ENCODE data around the gene SRCAP. TPM values are rescaled to one million over a fixed set of nuclear protein-coding genes. Genes with fewer than 3 reads are reported as not detected.

Gene SRCAP
- polyA plus RNA-seq, 1 donor (not counting 4 experiments of a cell fraction or from before 2014, with no cell fraction given), result 1.4 TPM

GRCh38 chr16:30747799-30748633, 49.0 kb downstream of the SRCAP start, which contains the start of gene PHKG2:
TSS of gene PHKG2 (plus strand) at chr16:30748425. CDS start at chr16:30748821, 396 bp downstream.
- H3K27me3 ChIP-seq (ENCODE audit: control insufficient read depth, extremely low read depth, insufficient read depth, low read length), result no peaks in the 10 kb centered on the region
- FAIRE-seq (peak; percentile 57), DNase-seq (ENCODE audit: low read depth, low spot score) (peak; percentile 90)
- H3K9me1 ChIP-seq (ENCODE audit: control insufficient read depth, extremely low read depth, insufficient read depth, low read length), result no peaks in the 10 kb centered on the region
- TF ChIP-seq, protein P1, sequence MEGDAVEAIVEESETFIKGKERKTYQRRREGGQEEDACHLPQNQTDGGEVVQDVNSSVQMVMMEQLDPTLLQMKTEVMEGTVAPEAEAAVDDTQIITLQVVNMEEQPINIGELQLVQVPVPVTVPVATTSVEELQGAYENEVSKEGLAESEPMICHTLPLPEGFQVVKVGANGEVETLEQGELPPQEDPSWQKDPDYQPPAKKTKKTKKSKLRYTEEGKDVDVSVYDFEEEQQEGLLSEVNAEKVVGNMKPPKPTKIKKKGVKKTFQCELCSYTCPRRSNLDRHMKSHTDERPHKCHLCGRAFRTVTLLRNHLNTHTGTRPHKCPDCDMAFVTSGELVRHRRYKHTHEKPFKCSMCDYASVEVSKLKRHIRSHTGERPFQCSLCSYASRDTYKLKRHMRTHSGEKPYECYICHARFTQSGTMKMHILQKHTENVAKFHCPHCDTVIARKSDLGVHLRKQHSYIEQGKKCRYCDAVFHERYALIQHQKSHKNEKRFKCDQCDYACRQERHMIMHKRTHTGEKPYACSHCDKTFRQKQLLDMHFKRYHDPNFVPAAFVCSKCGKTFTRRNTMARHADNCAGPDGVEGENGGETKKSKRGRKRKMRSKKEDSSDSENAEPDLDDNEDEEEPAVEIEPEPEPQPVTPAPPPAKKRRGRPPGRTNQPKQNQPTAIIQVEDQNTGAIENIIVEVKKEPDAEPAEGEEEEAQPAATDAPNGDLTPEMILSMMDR (optimal IDR thresholded peaks at IDR 0.05 in 1 of 3, IDR thresholded peaks at IDR 0.05 in 1 of 3, conservative IDR thresholded peaks at IDR 0.05 in 1 of 3; ENCODE audit: extremely low read depth in 1 of 3, insufficient read depth in 2 of 3, low read length in 3 of 3), result no peak
- TF ChIP-seq EZH2 (IDR thresholded peaks at IDR 0.05; ENCODE audit: low read length), result no peak
- no peaks in the 10 kb centered on the region for H3K9me3 ChIP-seq (ENCODE audit: control insufficient read depth, low read depth, low read length)
- H3K79me2 ChIP-seq (ENCODE audit: control insufficient read depth, insufficient read depth, low read length), result peaks cover 28% of the 10 kb centered on the region
- peak within 1 kb of the TSS; percentile 71 for H3K9ac ChIP-seq (ENCODE audit: control insufficient read depth, extremely low read depth, insufficient read depth, low read length)
- peaks cover 22 to 43% of the 10 kb centered on the region in 2 experiments for H3K36me3 ChIP-seq (ENCODE audit: control insufficient read depth in 2 of 2, extremely low read depth in 1 of 2, insufficient read depth in 2 of 2, low read length in 2 of 2)
- peak within 1 kb of the TSS; percentile 61 to 65 (median 64) for H3K4me3 ChIP-seq (ENCODE audit: control insufficient read depth in 2 of 3, extremely low read depth in 1 of 3, insufficient read depth in 2 of 3, low read depth in 1 of 3, low read length in 3 of 3)
- peaks cover 13% of the 10 kb centered on the region for H3K4me1 ChIP-seq (ENCODE audit: control insufficient read depth, extremely low read depth, insufficient read depth, low read length)
- peak within 1 kb of the TSS; percentile 65 for H3K27ac ChIP-seq (ENCODE audit: control insufficient read depth, insufficient read depth, low read length)
- no peak within 1 kb of the TSS for H2AFZ ChIP-seq (ENCODE audit: control insufficient read depth, low read length)
- H3K4me2 ChIP-seq (ENCODE audit: control insufficient read depth, extremely low read depth, insufficient read depth, low read depth, low read length), result peak within 1 kb of the TSS; percentile 73
- dilution Hi-C loops (cut with MboI; ENCODE audit: extremely low pct_ligation_motif_present, low sequenced_read_pairs), result no loop called here
- H4K20me1 ChIP-seq (ENCODE audit: control insufficient read depth, extremely low read depth, insufficient read depth, low read length), result peaks cover 4% of the 10 kb centered on the region

DNA sequence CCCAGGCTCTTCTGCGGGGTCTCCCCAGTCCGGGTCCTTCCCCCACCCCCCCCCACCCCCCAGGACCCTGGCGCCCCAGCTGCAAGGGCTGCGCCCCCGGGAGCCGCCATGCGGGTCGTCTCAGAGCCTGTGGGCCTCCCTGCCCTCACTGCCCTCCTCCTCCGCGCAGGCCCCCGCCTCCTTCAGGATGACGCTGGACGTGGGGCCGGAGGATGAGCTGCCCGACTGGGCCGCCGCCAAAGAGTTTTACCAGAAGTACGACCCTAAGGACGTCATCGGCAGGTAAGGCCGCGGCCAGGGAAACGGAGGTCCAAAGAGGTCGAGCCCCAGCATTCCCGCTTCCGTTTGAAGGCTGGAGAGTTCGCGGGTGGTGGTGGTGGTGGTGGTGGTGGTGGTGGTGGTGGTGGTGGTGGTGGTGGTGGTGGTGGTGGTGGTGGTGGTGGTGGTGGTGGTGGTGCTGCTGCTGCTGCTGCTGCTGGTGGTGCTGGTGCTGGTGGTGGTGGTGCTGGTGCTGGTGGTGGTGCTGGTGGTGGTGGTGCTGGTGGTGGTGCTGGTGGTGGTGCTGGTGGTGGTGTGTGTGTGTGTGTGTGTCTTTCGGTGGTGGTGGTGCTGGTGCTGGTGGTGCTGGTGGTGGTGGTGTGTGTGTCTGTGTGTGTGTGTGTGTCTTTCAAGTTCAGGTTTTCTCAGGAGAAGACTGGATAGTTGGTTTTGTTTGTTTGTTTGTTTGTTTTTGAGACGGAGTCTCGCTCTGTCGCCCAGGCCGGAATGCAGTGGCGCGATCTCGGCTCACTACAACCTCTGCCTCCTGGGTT, 49.9 kb downstream of the SRCAP start:
- Histone ChIP-seq H3K36me3 (ENCODE audit: control insufficient read depth in 2 of 2, extremely low read depth in 1 of 2, insufficient read depth in 2 of 2, low read length in 2 of 2) (peaks cover 24 to 38% of the 10 kb centered on the region in 2 experiments), H3K4me2 (ENCODE audit: control insufficient read depth, extremely low read depth, insufficient read depth, low read depth, low read length) (peak overlapping the region; percentile 57), H3K9me1 (ENCODE audit: control insufficient read depth, extremely low read depth, insufficient read depth, low read length) (no peaks in the 10 kb centered on the region), H2AFZ (ENCODE audit: control insufficient read depth, low read length) (no peak overlapping the region), H3K4me1 (ENCODE audit: control insufficient read depth, extremely low read depth, insufficient read depth, low read length) (peaks cover 13% of the 10 kb centered on the region), H3K4me3 (ENCODE audit: control insufficient read depth in 2 of 3, extremely low read depth in 1 of 3, insufficient read depth in 2 of 3, low read depth in 1 of 3, low read length in 3 of 3) (peak overlapping the region; percentile 61 to 65 (median 64)), H3K27me3 (ENCODE audit: control insufficient read depth, extremely low read depth, insufficient read depth, low read length) (no peaks in the 10 kb centered on the region), H3K9me3 (ENCODE audit: control insufficient read depth, low read depth, low read length) (no peaks in the 10 kb centered on the region), H4K20me1 (ENCODE audit: control insufficient read depth, extremely low read depth, insufficient read depth, low read length) (peaks cover 4% of the 10 kb centered on the region), H3K27ac (ENCODE audit: control insufficient read depth, insufficient read depth, low read length) (peak overlapping the region; percentile 44), H3K79me2 (ENCODE audit: control insufficient read depth, insufficient read depth, low read length) (peaks cover 20% of the 10 kb centered on the region), H3K9ac (ENCODE audit: control insufficient read depth, extremely low read depth, insufficient read depth, low read length) (peak overlapping the region; percentile 71)
- DNase-seq (ENCODE audit: low read depth, low spot score) (no peak), FAIRE-seq (no peak)
- TF ChIP-seq, protein P1 (optimal IDR thresholded peaks at IDR 0.05 in 1 of 3, IDR thresholded peaks at IDR 0.05 in 1 of 3, conservative IDR thresholded peaks at IDR 0.05 in 1 of 3; ENCODE audit: extremely low read depth in 1 of 3, insufficient read depth in 2 of 3, low read length in 3 of 3), result no peak
- TF ChIP-seq EZH2 (IDR thresholded peaks at IDR 0.05; ENCODE audit: low read length), result no peak
- dilution Hi-C loops (cut with MboI; ENCODE audit: extremely low pct_ligation_motif_present, low sequenced_read_pairs), result no loop called here

Data from keratinocyte (primary cell).